PC-9 (cell line): Measurements from ENCODE around the gene ZNF516.

Source experiments
- CTCF ChIP-seq: fragments of 200-600 bp; sonication (generic); conservative IDR thresholded peaks from 2 replicates; pipeline ENCODE4 v1.6.1; 2017; ENCODE audit warnings: mixed run types, antibody characterized with exemption, mild to moderate bottlenecking, moderate library complexity
- EZH2 ChIP-seq: fragments of 200-600 bp; sonication (generic); IDR thresholded peaks from 2 replicates; pipeline ENCODE4 v1.8.0; 2017; ENCODE audit warnings: antibody characterized with exemption, low read depth

GRCh38 chr18:76399613-76400391 lies 95.2 kb downstream of the ZNF516 start:
- TF ChIP-seq CTCF (no peak), EZH2 (no peak)
